SK-N-SH (cell line): ENCODE results near the gene MPEG1.

Source experiments
- CHD2 ChIP-seq: fragments of 150-350 bp; IDR thresholded peaks from 2 replicates; pipeline ENCODE4 v1.6.1; 2018; ENCODE audit warnings: low read length; ENCODE audit not compliant: partially characterized antibody
- CTCF ChIP-seq: fragments of 200-600 bp; sonication (generic); IDR thresholded peaks from 2 replicates; pipeline ENCODE4 v1.6.1; 2017; ENCODE audit warnings: antibody characterized with exemption, mild to moderate bottlenecking, moderate library complexity
- EP300 ChIP-seq, 2 experiments: IDR thresholded peaks; 2 replicates each; pipeline versions ENCODE4 v1.4.0 to v1.6.1; 2012; ENCODE audit warnings: borderline replicate concordance in 1 of 2, low read depth in 1 of 2, low read length in 1 of 2
- EZH2phosphoT487 ChIP-seq: fragments of 200-600 bp; sonication (generic); IDR thresholded peaks from 2 replicates; pipeline ENCODE4 v1.6.1; 2017; ENCODE audit warnings: low read depth, mixed run types, mild to moderate bottlenecking, antibody characterized with exemption, moderate library complexity, borderline replicate concordance
- FOXM1 ChIP-seq: IDR thresholded peaks from 2 replicates; pipeline ENCODE4 v1.4.0; 2012; ENCODE audit warnings: low read depth, mild to moderate bottlenecking
- GATA2 ChIP-seq: sonication (generic); formaldehyde crosslinking; IDR thresholded peaks from 2 replicates; pipeline ENCODE4 v1.5.0; 2020; ENCODE audit warnings: mild to moderate bottlenecking, missing genetic modification reagents
- MAX ChIP-seq: IDR thresholded peaks from 2 replicates; pipeline ENCODE4 v1.4.0; 2012; ENCODE audit warnings: low read depth
- NRF1 ChIP-seq: IDR thresholded peaks from 2 replicates; pipeline ENCODE4 v1.6.1; 2012; ENCODE audit warnings: low read depth, mild to moderate bottlenecking, low read length
- POLR2AphosphoS5 ChIP-seq: IDR thresholded peaks from 2 replicates; pipeline ENCODE4 v1.6.1; 2012; ENCODE audit warnings: low read depth, low read length
- SMC3 ChIP-seq: IDR thresholded peaks from 2 replicates; pipeline ENCODE4 v1.6.1; 2012; ENCODE audit warnings: low read depth, low read length, improper control_type of control experiment
- ZBTB33 ChIP-seq: IDR thresholded peaks from 2 replicates; pipeline ENCODE4 v1.4.0; 2012; ENCODE audit warnings: low read depth, borderline replicate concordance

GRCh38 chr11:59218319-59218718 is 5.6 kb upstream of the MPEG1 start:
- TF ChIP-seq FOXM1 (no peak), CTCF (no peak), EZH2phosphoT487 (no peak), GATA2 (CRISPR knock-in tag) (no peak), CHD2 (no peak), SMC3 (no peak), POLR2AphosphoS5 (no peak), EP300 (IDR thresholded peaks at IDR 0.05; ENCODE audit: borderline replicate concordance in 1 of 2, low read depth in 1 of 2, low read length in 1 of 2) (no peak), MAX (no peak), NRF1 (no peak), ZBTB33 (no peak)
